OCI-LY3 (cell line): ENCODE data around the gene LHFPL6.

Experiments
- EZH2phosphoT487 ChIP-seq: fragments of 200-600 bp; shearing (Covaris generic); IDR thresholded peaks from 2 replicates; pipeline ENCODE4 v1.6.1; 2018; ENCODE audit warnings: antibody characterized with exemption, mixed run types, low read depth
- TF ChIP-seq, protein P1 (sequence below): fragments of 200-600, 300-600 bp; sonication (generic); IDR thresholded peaks from 2 replicates; pipeline ENCODE4 v1.5.1; 2014; ENCODE audit warnings: antibody characterized with exemption, low read length, low read depth

GRCh38 chr13:39389013-39389412 is 214.0 kb downstream of the LHFPL6 start:
- no peak for TF ChIP-seq EZH2phosphoT487
- TF ChIP-seq, protein P1, sequence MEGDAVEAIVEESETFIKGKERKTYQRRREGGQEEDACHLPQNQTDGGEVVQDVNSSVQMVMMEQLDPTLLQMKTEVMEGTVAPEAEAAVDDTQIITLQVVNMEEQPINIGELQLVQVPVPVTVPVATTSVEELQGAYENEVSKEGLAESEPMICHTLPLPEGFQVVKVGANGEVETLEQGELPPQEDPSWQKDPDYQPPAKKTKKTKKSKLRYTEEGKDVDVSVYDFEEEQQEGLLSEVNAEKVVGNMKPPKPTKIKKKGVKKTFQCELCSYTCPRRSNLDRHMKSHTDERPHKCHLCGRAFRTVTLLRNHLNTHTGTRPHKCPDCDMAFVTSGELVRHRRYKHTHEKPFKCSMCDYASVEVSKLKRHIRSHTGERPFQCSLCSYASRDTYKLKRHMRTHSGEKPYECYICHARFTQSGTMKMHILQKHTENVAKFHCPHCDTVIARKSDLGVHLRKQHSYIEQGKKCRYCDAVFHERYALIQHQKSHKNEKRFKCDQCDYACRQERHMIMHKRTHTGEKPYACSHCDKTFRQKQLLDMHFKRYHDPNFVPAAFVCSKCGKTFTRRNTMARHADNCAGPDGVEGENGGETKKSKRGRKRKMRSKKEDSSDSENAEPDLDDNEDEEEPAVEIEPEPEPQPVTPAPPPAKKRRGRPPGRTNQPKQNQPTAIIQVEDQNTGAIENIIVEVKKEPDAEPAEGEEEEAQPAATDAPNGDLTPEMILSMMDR = no peak
